Brain microvascular endothelial cell (primary cell): Measurements from ENCODE around the gene CD58.

Source experiments
- DNase-seq: peaks from one replicate; pipeline ENCODE4 v3.0.0-alpha.2; 2020
- H3K27ac ChIP-seq: fragments of 250-450 bp; sonication (Bioruptor Pico); 2 replicates; pipeline ENCODE4 v1.5.1; 2020; ENCODE audit warnings: mild to moderate bottlenecking, moderate library complexity
- H3K27me3 ChIP-seq: fragments of 250-450 bp; sonication (Bioruptor Pico); replicated peaks from 2 replicates; pipeline ENCODE4 v1.5.1; 2020; ENCODE audit warnings: mild to moderate bottlenecking
- H3K36me3 ChIP-seq: fragments of 250-450 bp; sonication (Bioruptor Pico); replicated peaks from 2 replicates; pipeline ENCODE4 v1.5.1; 2020; ENCODE audit warnings: mild to moderate bottlenecking
- H3K4me3 ChIP-seq: 2 replicates; pipeline ENCODE4 v1.5.1; 2011; ENCODE audit warnings: low read depth, mild to moderate bottlenecking, control low read depth, low read length, moderate library complexity
- CTCF ChIP-seq: IDR thresholded peaks from 2 replicates; pipeline ENCODE4 v1.5.1; 2011; ENCODE audit warnings: low read depth, mild to moderate bottlenecking, moderate library complexity, low read length, control low read depth, inconsistent platforms; ENCODE audit errors: missing control alignments
- in situ Hi-C: cut with HindIII; loops from 2 replicates; pipeline ENCODE4 v1.10.0; 2017; ENCODE audit warnings: low sequenced_read_pairs, low pct_ligation_motif_present

The CD58 gene

GRCh38 chr1:116554924-116555323 is 15.9 kb downstream of the CD58 start:
- H3K27me3 ChIP-seq = no peaks in the 10 kb centered on the region
- no peak overlapping the region for H3K27ac ChIP-seq
- in situ Hi-C loops = no loop called here
- no peak for TF ChIP-seq CTCF
- DNase-seq = no peak
- H3K36me3 ChIP-seq = no peaks in the 10 kb centered on the region
- H3K4me3 ChIP-seq = no peak overlapping the region

GRCh38 chr1:116553386-116554115 is 17.3 kb downstream of the CD58 start:
- Histone ChIP-seq H3K4me3 (no peak overlapping the region), H3K27ac (no peak overlapping the region)
- no peak for DNase-seq

GRCh38 chr1:116546354-116546977 is 24.4 kb downstream of the CD58 start:
- Histone ChIP-seq H3K36me3 (peaks cover 2% of the 10 kb centered on the region), H3K27ac (no peak overlapping the region), H3K27me3 (no peaks in the 10 kb centered on the region), H3K4me3 (no peak overlapping the region)
- TF ChIP-seq CTCF = no peak
- no peak for DNase-seq
- in situ Hi-C loops = no loop called here

More at GRCh38 chr1:116553386-116554115, 17.3 kb downstream of the CD58 start:
- H3K36me3 ChIP-seq = no peaks in the 10 kb centered on the region
- H3K27me3 ChIP-seq = no peaks in the 10 kb centered on the region
- no peak for TF ChIP-seq CTCF
- in situ Hi-C loops = no loop called here

- Histone ChIP-seq H3K36me3 (peaks cover 2% of the 10 kb centered on the region), H3K27me3 (no peaks in the 10 kb centered on the region), H3K4me3 (no peak overlapping the region), H3K27ac (no peak overlapping the region)
- TF ChIP-seq CTCF = no peak
- DNase-seq = no peak
- in situ Hi-C loops = no loop called here
Measured at GRCh38 chr1:116545359-116545705, 25.5 kb downstream of the CD58 start.

GRCh38 chr1:116544588-116545358 is 26.1 kb downstream of the CD58 start:
- in situ Hi-C loops = no loop called here
- H3K4me3 ChIP-seq = no peak overlapping the region
- no peaks in the 10 kb centered on the region for H3K27me3 ChIP-seq
- no peak for TF ChIP-seq CTCF
- DNase-seq = no peak
- no peak overlapping the region for H3K27ac ChIP-seq
- peaks cover 2% of the 10 kb centered on the region for H3K36me3 ChIP-seq
